Left kidney (tissue), 2 donors: ENCODE measurements around the gene TP73. TPM values are rescaled to one million over a fixed set of nuclear protein-coding genes. Genes with fewer than 3 reads are reported as not detected.

Source experiments
- DNase-seq: peaks from one replicate; pipeline ENCODE4 v3.0.0-alpha.2; 2013
- polyA plus RNA-seq: library from polyadenylated mRNA; unstranded; fragments of 120-200 nt; gene quantifications from one replicate; pipeline ENCODE4 v1.2.1, GENCODE V29; 2013; ENCODE audit not compliant: insufficient read length

The TP73 gene
- polyA plus RNA-seq, 1 donor: 0.55 TPM

DNA sequence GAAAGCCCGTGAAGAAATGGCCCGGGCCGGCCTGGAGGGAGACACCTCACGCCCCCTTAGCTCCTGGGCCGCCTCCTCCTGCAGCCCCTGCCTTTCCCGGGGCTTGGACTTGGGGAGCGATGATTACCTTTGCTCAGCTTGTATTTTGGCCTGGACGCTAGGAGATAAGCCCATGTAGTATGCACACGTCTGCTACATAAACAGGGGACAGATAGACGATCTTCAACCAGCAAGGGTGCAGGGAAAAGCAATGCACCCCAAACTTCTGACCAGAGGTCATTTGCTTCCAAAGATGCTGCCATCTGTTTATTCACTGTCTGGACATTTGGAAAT is 936 bp downstream of the TP73 start:
- no peak for DNase-seq

DNA sequence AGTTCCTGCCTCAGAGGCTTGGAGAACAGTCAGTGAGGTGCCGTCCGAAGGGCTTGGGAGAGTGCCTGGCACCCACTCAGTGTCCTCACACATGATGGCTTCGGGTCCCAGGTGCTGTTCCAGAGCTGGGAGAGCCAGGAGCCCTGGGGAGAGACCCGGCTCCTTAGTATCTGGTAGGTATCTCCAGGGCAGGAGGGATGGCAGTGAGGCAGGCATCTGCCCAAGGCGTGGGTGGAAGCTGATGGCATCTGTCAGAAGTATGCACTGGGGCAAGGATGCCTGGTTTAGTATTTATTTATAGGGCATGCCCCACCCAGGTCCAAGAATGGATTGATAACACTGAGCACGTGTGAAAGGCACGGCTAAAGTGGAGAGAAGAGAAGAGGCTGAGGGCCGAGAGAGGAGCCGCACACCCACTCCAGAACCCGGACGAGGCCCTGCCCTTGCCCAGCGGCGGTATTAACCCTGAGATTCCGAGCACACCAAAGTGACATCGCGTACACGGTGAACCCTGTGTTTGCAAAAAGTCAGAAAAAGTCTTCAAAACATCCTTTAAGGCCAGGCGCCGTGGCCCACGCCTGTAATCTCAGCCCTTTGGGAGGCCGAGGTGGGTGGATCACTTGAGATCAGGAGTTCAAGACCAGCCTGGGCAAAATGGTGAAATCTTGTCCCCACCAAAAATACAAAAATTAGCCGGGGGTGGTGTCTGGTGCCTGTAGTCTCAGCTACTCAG is 2.4 kb downstream of the TP73 start:
- DNase-seq: no peak

DNA sequence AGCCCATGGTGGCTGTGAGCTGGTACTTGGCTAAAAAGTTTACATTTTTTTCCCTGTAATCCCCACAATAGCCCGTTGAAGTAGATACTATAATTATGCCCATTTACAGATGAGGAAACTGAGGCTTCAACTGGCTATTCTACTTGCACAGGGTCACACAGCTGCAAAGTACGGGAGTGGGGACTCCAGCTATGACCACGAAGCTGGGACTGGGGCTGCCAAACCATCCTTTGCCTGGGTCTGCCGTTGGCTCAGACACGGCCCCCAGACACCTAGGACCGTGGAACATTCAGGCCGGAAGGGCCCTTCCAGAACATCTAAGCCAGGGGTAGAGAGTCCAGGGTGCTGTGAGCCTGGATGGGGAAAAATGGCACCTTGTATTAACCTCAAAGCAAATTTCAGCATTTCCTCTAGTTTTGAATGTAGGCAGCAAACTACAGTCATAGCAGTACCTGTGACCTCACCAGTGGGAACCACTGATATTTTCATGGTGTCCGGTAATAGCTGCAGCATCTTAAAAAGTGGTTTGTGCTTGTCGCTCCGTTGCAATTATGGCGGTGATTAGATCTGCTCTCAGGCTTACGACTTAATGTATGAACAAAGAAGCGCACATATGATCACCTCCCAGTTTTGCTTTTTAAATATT is 4.3 kb downstream of the TP73 start:
- DNase-seq: no peak

DNA sequence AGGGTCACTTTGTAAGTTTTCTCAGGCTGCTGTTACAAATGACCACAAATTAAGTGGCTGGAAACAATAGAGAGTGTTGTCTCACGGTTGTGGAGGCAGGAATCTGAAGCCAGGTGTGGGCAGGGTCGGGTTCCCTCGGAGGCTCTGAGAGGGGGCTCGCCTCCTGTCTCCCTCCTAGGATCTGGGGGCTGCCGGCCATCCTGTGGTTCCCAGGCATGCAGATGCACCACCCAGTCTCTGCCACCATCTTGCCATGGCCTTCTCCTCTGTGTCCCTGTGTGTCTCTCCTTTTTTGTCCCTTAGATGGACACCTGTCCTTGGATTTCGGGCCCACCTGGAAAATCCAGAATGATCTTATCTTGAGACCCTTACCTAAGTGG is 4.8 kb downstream of the TP73 start:
- DNase-seq: no peak

DNA sequence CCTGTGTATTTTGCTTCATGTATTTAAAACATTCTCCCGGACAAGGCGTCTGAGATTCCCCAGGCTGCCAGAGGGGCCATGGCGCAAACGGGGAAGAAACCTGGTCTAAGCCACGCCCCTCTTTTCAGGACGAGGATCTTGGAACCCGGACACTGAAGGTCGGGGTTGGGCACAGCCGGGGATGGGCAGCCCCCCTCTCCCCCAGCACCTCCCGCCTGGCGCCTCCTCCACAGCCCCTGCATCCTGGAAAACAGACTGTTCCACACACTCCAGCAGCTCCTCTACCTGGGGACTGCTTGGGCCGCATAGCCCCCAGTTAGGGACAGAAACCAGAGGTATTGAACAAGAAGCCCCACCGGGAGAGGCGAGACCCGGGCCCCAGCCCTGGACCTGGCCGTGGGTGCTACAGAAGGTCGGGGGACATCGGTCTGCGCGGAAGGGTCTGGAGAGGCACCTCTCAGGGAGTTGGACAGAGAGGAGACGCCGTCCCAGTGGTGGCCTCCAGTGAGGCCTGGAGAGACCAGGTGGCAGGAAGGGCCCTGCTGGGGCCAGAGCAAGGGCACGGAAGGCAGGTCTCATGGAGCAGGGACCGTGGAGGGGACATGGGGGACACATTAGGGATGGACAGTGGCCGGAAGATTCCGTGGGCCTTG is 5.4 kb downstream of the TP73 start:
- DNase-seq: no peak

DNA sequence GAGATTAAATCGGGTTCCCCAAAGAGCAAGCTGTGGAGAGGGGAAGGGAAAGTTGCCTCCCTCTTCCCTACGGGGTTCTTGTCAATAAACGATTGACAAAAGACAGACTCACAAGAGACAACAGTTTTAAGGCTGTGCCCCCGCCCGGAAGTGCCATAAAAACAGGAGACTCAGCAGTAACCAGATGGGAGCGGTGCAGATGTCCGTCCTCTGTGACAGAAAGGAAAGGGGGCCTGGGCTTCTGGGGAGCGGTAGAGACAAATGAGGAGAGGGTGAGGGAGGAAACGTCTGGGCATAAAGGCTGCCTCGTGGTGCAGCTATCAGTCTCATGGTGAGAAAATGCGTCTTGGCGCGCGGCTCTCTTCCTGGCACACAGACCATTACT is 5.9 kb downstream of the TP73 start:
- no peak for DNase-seq

DNA sequence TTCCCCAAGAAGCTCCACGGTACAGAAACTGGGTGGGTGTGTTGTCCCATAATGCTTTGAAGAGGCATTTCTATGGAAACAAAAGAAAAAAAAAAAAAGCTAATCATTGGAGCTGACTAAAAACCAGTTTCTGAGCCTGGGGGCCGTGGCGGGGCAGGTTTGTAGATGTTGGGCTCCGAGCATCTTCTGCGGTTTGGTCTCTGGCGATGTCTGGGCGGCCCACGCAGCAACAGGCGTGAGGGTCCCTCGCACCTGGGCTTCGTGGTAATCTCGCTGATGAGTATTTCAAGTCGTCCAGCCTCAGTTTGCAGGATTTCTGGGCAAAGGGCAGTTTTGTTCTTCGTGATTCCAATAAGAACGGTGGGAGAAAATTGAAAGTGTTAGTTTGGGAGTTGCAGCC is 6.8 kb downstream of the TP73 start:
- no peak for DNase-seq

DNA sequence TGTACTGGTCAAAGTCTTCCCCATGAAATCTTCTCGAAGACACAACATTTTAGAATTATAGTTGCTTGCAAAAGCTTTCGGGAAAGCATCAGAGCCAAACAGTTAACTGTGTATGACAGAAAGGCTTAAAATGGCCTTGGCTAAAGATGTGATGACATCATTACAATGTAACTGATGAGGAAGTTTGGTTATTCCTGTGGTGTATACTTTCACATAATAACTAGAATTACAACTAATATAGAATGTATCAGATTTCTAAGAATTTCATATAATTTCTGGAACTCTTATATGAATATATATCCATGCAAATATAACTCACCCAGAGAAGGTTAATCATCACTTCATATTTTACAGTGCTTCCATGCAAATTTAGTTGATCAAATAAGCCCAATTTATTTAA is 8.4 kb downstream of the TP73 start:
- no peak for DNase-seq

DNA sequence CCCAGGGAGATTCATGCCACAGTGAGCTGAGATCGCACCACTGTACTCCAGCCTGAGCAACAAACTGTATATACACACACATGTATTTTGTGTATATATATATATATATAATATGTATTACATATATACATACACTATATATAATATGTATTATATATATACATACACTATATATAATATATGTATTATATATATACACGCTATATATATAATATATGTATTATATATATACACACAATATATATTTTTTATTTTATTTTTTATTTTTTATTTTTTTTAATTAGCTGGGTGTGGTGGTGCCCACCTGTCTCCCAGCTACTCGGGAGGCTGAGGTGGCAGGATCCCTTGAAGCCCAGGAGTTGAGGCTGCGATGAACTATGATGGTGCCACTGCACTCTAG is 9.3 kb downstream of the TP73 start:
- DNase-seq: no peak

DNA sequence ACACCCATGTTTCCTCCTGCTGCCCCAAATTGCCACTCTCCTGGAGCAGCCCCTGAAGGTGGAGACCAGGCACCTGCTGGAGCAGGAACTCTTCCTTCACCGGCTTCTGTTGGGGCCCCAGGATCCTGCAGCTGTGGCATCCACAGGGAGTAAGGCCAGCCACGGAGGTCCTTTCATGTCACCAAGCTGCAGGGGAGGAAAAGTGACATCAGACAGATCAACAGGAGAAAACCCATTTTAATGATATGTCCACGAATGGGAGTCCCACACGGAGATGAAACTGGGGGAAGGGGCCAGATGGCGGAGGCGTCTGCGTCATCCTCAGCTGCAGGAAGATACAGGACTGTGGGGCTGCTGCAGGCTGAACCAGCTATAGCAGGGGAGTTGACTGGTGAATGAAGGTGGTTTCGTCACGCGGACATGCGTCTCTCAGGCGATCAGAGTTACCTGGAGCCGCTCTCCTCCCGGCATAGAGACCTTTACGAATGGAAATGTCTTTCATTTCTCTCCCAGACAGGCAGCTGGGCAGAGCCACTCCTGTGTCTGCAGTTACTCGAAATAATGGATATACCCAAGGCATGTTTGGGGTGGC is 9.9 kb downstream of the TP73 start:
- DNase-seq: no peak

DNA sequence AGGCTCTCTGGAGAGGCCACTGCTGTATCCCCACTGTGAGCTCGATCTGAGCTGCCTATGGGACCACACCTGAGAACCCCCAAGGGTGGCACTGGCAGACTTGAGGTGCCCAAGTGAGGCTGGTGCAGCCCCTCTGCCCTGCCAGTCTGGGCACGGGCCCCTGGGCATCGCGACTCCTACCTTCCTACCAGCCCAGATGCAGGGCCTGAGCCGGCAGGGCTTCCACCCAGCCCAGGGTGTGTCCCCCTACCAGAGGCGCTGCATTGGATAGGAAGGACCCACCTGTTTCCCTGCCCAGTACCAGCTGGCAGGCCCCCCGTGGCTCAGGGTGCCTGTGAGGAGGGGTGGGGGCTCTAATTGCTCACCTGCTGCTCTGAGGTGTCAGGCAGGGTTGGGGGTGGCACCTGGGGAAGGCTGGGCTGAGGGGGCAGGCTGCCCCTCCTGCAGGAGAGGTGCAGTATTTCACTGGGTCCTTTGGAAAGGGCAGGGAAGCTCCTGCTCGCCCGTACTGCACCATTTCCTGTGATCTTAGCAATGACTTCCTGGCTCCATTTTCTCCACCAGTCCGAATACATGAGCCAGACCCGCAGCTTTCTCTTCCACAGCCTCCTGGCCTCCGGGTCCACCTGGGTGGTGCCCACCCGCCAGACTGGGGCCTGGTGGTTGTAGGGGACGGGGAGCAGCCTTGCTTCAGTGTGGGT is 11.8 kb downstream of the TP73 start:
- no peak for DNase-seq

DNA sequence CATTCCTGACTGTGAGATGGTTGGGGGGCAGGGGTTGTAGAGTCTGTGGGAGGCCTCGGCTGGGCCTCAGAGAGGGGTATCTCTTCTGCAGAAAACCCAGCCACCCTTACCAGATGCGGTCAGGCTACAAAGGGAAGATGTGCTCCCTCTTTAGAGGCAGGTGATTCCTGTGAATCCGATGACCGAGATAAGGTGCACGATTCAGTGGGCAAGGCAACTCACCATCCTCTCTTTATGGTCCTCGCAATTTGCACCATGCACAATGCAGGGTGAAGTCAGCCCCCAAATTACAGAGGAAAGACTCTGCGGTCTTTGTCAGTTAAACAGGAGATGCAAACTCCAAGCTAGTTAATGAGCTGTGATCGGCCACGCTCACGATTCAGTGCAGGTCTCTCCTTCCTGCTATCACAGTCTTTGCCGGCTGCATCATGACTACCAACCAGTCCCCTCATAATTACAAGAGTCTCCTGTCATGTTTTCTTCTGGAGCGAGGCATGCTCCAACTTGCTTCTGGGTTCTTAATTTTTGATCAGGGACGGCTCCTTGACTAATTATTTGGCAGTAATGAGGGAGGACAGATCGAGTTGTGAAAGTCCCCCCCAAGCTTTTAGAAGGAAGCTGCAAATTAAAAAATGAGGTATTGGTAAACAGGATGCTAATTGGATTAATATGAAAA is 12.5 kb downstream of the TP73 start:
- DNase-seq: no peak

DNA sequence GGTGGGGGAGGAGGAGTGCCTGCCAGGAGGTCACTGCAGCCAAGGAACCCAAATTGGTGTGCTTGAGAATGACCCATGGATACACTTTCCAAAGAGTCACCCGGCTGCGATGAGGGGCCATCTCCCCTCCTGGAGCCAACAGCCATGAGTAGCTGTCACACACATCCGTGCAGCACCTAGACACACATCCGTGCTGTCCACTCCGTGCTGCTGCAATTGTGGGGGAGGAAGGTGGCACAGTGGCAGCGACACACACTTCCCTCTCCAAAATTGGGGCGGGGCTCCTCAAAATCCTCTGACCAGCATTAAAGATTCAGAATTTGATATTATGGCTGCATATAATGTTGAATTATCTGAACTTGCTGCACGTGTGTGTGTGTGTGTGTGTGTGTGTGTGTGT is 15.8 kb downstream of the TP73 start:
- DNase-seq: no peak

DNA sequence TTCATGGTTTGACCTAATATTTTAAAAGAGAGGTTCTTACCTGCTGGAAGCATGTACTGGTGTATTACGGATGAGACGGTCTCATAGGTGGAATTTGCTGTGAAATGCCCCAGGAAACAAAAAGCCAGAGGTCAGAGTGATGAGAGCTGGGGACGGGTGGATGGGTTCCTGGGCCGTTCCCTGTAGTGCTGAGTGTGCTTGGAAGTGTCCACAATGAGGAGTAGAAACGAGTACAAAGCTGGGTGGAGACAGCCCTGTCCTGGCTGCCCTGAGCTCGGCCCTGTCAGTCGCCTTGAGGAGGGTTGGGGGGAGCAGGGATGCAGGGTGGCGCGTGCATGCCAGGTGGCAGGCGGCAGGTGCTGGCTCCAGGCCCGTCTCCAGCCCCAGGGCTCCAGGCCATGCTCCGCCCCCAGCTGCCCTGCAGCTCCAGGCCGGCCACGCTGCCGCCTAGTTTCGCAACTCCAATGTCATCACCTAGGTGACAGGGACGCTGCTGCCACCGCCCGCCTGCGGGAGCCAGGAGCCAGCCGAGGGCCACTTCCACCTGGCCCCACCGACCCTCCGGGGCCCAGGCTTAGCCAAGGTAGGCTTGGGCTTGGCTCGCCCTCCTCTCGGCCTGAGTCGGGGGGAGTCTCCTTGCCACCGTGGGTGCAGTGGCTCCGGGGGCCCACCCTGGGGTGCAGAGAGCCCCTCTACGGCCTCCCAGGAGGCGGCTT is 16.4 kb downstream of the TP73 start:
- no peak for DNase-seq

DNA sequence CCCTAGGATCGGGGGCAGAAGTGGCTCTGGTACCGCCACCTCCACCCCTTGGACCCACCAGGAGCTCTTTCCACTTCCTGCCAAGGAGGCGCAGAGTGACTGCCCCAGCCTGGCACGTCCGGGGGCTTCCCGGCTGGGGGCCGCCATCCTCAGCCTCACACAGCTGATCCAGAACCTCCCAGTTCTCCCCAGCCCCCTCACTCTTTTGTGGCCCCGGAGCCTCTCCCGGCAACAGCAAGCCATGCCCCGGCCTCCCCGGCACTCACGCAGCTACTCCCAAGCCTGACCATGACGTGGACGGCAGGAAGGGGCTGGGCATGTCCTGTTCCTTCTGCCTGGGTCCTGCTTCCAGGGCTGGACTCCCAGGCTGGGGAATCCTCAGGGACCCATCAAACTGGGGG is 17.1 kb downstream of the TP73 start:
- no peak for DNase-seq

DNA sequence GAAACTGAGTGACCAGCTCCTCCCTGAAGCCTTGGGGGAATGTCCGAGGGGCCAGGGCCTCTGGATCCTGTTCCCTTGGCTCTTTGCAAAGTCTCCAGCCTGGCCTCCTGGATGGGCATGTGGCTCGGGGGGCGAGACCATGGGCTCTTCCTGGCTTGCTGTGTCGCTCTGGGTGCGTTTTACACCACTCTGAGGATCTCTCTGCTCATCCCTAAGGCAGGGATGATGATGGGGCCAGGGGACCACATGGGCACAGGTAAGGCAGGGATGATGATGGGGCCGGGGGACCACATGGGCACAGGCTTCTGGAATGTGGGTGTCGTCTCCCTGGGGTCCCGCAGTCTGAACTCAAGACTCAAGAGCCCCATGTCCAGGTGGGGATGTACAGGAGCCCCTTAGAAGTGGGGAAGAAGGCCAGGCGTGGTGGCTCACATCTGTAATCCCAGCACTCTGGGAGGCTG is 17.7 kb downstream of the TP73 start:
- no peak for DNase-seq

DNA sequence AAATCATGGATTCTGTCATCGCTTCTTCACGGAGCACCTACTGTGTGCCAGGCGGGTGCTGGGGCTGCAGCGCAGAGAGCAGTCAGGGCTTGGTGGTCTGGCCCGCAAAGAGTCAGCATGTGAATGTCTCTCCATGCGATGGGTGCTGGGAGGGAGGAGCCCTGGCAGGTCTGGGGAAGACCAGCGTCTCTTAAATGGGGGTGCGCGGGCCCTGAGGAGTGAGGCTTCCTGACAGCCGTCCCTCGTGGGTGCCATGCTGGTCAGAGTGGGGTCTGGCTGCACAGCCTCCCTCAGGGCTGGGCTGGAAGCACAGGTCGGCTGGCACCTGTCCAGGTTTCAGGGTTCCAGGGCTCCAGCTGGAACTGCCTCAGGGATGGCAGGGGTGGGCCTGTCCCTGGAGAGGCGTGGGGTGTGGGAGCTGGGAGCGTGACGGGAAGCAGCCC is 18.5 kb downstream of the TP73 start:
- DNase-seq: no peak

DNA sequence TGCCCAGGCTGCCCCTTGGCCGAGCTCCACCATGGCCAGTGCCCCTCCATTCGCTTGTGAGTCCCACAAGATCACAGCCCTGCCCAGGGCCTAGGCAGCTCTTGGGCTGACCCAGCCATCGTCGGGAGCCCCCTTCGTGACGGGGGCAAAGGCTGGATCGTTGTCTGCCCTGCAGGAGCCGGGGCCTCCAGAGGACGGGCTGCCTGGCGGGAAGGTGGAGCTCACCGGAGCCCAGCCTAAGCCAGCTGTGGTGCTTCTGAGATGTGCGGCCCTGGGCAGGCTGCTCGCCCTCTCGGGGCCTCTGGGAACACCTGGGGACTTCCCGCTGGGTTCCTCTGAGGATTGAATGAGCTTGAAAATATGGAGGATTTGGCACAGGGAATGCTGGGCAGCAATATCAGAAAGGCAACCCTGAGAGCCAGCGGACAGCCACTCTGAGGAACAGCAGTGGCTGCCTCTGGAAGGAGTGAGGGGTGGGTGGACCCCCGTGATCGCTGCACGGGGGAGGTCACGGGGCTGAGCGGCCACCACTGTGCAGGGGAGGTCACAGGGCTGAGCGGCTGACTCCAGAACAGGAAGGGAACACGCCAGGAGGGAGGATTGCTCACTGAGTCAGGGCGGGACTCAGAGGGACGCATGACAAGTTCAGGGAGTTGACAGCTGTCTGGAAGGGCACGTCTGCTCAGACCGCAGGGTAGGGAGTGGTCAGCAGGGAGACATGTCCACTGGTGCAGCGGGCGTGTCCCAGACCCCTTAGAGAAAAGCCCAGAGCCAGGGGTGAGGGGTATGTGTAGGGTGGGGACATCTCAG is 19.3 kb downstream of the TP73 start:
- DNase-seq: no peak

DNA sequence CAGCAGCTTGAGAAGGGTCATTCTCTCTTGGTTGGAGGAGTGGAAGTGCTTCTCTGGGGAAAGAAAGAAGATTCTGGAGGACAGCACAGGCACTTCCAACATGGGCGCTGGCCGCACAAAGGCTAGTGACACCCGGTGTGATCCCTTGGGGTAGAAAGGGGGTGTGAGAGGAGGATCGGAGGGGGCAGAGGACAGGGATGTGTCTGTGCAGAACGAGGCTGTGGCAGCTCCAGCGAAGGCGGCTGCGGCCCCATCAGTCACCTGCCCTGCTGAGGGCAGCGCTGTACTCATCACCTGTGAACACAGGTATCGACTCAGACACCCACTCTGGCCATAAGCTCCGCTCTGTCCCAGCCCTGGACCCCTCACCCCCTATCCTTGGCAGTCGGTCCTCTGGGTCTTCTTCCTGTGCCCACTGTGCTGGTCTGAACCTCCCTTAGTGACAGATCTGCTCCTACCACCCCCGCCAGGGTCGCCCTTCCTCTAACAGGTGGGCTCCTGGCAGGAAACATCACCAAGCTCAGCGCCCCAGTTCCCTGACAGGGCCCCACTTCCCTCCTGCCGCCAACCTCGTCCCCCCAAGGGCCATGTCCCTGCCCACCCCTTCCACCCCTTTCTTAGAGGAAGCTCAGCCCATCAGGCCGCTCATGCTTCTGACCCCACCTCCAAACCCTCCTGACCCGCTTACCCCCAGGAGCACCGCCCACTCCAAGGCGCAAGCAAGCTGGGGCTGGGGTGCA is 20.1 kb downstream of the TP73 start:
- DNase-seq: no peak

DNA sequence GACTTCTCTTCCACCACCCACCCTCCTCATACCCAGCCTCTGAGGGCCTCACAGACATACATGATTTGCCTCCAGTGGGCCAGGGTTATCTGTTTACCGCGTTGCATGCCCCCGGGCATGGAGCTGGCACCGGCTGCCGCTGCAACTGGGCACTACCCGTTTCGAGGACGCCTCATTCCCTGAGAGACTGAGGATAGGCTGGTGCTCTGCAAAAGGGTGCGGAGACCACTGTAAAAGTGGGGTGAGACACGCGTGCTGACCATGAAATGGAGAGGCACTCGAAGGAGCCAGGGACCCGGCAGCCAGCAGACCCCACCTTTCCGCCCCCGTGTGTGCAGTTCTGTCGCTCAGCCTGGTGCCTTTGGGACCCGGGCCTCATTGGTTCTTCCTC is 20.6 kb downstream of the TP73 start:
- DNase-seq: no peak
